ENCODE results near the gene LEMD2.

GRCh38 chr6:33746651-33747100 lies 42.3 kb downstream of the LEMD2 start, which contains the start of gene IP6K3:
- no peak for TF ChIP-seq CTCF (IDR thresholded peaks at IDR 0.05; ENCODE audit: low read depth, low read length, poor library complexity, severe bottlenecking)
- no peak for TF ChIP-seq EZH2phosphoT487 (IDR thresholded peaks at IDR 0.05; ENCODE audit: borderline replicate concordance, low read length)
